HG03108 (cell line): Measurements from ENCODE around the gene NMNAT3.
A peak's percentile ranks its signal among the peaks of the same experiment; 100 is the strongest.

Experiments
- ATAC-seq: cut with Tn5 transposase; IDR thresholded peaks from one replicate; pipeline ENCODE4 v1.9.1; 2021; ENCODE audit warnings: moderate library complexity; ENCODE audit not compliant: unreplicated experiment

The NMNAT3 gene

DNA sequence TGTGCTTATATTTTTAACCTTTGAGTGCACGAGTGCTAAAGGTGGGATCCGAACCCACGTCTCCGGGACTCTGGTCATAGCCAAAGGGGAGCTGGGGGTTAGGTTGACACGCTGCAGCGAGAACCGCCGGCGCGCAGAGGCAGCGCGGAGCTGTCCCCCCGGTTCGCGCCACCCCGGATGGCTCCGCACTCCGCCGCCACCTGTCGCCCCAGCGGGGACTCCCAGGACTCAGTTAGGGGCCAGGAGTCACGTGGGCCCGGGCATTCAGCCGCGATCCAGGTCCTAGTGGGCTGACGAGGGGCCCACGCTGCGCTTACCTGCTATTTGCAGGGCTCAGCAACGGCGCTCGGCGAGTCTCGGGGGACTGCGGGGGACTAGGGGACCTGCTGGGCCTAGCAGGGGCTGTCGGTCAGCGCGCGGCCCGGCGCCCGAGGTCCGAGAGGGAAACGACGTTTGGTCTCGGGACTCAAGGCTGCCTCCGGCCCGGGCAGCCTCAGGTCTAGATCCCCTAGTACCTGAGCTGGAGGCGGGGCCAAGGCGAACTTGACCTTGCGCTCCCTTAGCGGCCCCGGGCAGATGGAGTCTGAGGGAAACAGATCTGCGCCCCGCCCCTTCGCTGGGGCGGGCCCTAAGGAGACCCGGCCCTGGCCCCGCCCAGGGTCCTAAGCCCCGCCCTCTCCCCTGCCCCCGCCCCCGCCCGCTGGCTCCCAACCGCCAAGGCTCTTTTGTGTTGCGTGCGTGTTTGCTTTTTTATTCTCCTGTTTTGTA is at the start of gene NMNAT3:
Gene NMNAT3, minus strand, starts transcription at position 585 of the 768 bp plus-strand sequence. CDS start 50,248 bp downstream, outside the sequence.
- peak; percentile 99 for ATAC-seq

DNA sequence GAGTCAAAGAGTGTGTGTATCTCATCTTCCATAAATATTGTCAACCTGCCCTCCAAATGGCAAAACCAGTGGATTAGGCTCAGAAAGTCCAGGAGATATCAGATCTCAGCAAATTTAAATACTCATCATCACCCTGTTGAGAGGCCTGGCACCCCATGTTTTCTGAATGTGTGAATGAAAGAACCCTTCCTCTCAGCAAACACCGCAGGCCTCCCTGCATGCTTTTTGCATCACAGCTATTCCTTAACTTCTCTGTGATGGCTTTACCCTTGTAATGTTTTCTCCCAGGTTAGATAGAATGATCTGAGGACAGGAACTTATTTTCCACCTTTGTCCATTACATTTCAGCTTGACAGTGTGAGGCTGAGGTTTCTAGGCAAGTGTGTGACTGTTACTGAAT is 43.6 kb upstream of the NMNAT3 start:
- ATAC-seq = no peak

DNA sequence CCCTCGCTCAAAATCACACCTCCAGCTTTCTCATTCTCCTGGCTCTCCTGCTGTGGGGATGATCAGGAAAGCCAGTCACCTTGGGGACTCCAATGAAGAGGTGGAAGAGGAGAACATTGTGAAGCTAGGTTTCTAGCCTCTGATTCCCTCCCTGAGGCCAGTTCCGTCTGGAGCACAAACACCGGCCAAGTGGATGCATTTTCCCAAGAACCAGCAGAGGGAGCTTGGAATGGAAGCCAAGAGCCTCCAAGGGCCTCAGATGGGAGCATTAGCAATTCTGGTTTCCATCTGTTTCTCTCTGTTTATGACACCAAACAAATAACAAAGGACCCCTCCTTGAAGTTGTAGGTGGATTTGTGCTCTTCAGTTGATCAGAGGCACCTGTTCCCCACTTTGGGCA is 40.6 kb upstream of the NMNAT3 start:
- ATAC-seq = no peak

DNA sequence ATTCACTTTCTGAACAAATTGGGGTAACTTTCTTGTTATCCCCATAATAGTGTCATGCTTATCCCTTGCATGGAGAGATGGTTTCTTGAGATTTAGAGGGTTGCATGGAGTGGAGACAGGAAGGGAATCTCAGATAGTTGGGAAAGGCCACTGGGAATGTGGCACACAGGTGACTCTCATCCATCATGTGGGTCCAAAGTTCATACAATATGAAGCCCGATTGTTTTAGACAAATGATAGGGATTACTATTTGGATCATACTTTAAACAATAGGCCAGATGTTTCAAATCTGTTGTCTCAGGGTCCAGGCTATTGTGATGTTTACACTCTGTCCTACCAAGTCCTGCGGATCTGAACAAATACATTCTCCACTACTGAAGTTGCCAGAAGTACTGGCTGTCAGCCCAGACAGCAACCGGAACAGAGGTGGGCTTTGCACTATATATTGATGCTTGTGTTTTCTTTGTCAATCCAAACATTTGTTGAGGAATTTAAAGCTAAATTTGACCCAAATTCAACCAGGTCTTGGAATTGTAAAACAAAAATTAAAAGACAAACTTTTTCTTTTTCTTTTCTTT is 39.2 kb upstream of the NMNAT3 start:
- ATAC-seq = no peak

DNA sequence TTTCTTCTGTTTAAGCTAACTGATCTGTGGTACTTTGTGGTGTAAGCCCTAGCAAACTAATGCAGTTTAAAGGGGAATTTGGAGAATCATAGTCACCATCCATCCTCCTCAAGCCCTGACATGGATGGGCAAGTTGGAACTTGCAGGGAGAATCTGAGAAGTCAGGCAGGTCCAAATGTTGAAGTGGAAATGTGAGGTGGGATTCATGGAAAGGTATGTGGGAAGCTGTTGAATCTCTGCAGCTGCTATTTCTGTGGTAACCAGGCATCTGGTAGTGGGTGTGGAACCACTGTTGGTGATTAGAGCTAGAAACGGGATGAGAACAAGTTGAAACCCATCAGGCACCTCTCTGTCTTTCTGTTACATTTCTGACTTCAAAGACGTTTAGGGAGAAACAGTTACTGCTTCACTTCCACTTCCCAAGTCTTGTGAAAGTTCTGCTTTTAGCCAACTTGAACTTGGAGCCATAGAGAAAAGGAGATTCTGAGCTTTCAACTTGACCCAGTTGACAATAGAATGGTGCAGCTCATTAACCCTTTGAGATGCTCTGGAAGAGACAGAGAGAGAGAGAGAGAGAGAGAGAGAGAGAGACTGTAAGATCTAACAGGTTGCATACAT is 38.1 kb upstream of the NMNAT3 start:
- no peak for ATAC-seq

DNA sequence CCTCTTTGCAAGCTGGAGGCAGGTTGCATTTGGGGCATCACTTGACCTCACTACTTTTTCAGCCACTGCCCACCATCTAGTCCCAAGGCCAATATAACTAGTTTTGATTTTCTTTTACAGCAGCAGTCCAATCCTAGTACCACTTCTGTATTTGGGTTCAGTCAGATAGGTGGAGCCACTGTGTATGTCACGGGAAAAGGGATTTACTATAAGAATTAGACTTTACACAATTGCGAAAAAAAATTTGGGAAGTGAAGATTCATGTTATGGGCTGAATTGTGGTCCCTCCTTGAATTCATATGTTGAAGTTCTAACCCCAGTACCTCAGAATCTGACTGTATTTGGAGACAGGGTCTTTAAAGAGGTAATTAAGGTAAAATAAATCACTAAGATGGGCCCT is 37.4 kb upstream of the NMNAT3 start:
- ATAC-seq = no peak

DNA sequence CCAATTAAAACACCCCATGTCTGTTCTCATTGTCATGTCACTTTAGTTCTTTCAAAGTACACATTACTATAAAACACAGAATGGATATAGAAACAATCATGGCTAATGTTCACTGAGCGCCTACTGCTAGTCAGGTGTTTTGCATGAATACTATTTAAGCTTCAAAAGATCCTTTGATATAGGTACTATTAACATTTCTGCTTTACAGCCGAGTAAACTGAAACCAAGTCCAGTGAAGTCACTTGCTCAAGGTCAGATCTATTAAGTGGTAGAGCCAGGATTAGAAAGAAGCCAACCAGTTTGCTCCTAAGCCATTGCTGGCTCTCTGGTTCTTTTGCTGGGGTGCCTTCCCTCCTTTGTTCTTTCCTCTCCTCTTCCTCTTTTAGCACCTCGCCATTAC is 32.4 kb upstream of the NMNAT3 start:
- ATAC-seq = no peak

DNA sequence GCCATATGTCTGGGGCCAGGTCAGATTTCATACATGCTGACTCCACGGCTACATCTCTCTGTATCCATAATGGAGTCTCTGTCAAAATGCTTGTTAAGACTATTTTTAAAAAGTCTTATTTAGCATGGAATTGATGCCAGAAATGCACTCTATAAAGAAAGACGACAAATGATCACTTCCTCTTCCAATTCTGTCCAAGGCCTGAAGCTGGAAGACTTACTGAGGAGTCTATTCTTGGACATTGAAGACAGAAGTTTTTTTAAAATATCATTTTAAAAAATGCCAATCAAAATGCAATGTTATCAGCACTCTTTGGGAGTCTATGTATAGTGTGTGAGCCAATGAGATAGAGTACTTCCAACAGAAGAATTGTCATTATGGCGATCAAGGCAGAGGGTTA is 27.9 kb upstream of the NMNAT3 start:
- ATAC-seq = no peak

DNA sequence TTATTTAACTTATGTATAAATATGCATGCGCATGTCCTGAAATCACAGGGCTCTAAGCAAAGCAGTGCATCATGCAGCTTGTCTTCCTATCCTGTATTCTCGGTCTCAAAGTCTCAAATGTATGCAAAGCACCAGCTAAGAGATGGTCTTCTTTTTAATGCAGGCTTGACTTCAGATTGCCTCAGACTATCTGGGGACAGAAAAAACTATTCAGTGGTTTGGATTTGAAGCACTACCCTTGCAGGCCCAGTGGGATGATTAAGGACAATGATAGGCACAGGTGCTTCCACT is 18.5 kb upstream of the NMNAT3 start:
- ATAC-seq = no peak

DNA sequence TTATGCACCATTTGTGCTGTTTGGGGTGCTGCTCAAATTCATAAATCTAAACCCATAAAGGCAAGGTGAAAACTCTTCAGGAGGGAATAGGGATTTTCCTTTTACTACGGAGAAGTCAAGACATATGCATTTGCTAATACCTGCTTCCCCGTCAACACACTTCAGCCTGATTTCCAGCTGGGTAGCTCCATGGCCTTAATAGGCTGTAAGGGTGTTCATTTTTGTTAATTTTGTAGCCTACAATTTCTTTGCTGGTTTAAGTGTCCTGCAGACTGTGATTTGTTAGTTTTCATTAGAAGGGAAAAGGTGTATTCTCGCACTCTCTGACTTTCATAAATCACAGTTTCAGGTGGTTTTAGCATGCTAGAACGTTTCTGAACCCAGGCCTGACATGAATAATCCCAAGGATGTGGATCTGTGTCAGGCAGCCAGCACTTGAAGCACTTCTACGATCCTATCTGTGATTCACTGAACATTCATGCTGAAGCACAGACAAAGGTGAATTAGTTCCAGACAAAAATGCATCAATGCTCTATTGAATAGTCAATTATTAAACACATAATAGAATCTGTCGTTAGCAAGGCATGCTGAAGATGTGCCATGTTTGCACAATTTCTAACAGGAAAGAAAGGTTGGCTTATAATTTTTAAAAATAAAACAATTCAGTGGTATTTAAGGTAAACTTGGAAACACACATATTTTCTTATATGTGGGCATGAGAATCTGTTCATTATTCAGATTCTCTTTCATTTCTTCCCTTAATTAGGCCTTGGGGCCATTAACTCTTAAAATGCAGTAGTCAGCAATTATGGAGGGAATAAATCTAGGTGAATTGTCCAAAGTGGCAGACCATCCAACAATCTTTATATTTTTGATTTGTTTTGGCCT is 17.9 kb upstream of the NMNAT3 start:
- ATAC-seq = no peak

DNA sequence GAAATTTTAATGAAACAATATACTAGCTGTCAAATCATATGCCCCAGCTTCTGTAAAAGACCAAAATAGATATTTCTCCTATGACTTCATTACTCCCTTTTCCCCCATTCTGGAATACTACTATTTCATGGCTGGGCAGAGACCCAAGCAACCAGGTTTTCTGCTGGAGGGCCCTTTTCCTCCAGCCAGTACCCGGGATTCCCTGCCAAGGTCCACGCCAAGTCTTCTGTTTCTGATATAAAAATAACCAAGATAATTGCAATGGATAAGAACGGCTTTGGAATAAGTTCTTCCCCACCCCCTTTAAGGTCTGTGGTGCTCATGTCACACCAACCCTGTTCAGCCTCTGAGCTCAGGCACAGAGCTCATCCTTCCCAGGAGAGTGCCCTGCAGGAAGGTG is 17.2 kb upstream of the NMNAT3 start:
- no peak for ATAC-seq

DNA sequence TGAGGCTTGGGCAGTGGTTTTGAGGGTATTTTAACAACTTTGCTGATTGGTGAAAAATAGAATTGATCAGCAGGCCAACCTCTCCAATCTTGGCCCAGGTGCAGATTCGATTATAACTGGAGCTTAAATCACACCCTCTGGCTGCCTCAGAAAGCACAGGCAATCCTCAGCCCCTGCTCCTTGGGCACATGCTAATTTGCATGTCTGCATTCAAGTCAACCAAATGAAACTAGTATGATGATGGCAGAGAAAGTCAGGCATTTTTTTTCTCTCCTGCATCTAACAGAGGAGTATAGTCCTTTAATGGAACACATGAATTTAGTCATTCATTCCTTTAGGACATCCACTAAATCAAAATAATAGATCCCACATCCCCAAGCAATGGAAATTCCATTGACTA is 16.8 kb upstream of the NMNAT3 start:
- ATAC-seq = no peak

DNA sequence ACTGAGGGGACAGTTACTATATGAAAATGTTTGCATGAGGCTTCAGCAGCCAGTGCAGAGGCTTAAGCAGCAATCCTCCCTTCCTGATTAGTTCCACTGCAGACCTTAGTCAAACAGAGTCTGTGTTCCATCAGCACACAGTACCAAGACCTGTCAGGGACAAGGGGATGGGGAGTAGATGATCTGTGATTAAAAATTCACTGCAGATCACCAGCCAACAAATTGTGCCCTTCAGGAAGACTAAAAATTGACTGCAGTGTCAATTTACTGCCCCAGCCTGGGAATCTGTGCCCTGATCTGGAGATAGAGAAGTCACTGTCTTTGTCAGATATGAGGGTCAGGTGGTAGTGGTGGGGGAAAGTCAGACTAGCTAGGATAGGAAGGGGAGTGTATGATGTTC is 13.8 kb upstream of the NMNAT3 start:
- ATAC-seq = no peak

DNA sequence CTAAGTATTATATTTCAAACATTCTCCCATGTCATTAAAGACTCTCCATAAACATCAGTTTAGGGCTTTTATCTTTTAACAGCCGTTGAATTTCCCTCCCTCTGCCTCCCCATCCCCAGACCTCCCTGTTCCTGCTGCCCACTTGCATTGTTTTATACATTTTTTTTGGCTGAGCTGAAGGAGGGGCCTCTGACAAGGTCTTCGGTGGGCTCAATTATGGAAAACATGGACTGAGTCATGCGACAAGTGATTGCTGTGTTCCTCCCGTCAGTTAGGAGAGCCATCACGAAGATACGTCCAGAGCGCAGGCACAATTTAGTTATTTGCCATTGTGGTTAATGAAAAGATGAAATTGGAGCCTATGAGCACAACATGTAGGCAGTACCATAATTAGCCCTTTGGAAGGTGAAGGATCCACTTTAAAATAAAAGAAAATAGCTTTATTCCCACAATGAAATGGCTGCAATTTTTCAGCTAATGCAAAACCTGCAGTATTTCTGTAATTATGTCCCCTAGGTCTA is 12.0 kb upstream of the NMNAT3 start:
- no peak for ATAC-seq

DNA sequence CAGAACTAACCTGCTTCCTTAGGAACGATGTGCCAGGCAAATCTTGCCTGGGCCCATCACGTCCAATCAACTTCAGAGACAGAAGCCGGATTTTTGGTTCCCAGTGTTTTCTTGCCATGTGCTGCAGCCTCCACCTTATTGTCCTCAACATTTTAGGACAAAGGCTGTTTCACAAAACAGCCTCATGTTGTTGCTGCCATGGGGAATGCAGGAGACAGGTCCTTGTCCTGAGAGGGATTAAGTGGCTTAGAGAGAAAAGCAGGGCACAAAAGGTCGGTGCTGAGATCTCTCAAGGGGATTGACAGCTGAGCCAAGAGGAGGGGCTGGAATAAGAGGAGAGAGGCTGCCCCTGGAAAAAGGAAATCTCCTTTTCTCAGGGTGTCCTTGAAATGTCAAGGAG is 11.3 kb upstream of the NMNAT3 start:
- ATAC-seq = no peak

DNA sequence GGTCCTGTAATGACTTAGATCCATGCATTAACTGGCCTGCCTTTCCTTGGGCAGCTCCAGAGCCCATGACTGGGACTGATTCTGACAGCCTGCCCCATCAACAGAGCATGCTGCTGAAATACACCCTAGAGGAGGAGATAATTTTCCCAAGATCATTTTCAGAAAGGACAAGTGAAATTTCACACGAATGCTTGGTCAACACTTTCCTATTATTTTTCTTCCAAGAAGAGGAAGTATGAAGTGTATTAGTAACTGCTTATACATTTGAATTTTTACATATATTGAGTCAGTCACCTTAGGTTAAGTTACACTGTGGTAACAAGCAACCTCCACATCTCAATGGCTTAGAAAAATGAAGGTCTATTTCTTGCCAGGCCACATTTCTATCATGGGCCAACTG is 9.7 kb upstream of the NMNAT3 start:
- ATAC-seq = no peak

DNA sequence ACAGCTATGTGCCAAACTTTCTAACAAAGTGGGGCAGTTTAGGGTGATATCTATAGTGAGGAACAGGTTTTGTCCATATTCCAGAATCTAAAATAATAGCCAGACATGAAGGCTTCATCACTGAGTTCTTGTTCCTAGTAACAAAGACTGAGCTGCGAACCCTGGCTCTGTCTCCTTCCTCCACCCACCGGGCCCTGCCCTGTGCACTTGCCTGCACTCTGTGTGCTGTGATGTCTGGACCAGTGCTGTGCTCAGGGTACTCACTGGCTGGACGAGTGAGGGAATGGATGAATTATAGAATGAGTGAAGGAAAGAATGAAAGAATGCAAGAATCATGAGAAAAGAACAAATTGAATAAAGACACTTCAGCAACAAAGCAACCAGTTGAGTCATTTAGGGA is 8.9 kb upstream of the NMNAT3 start:
- ATAC-seq = no peak

DNA sequence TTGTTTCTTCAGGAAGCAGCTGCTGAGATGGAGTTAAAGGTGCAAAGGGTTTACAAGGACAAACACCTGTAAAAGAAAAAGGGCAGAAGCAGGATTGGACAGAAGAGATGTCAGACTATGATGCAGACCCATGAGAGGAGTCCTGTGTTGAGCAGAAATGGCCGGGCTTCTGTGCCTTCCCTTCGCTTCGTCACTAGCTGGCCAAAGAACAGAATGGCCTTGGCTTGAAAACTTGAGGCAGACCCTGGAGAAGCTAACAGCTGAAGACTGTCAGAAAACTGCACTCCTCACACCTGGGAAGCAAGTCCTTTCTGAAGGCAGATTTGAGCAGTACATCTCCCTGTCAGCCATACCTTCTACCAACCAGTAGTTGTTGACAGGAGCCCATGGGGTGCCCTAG is 8.4 kb upstream of the NMNAT3 start:
- no peak for ATAC-seq

DNA sequence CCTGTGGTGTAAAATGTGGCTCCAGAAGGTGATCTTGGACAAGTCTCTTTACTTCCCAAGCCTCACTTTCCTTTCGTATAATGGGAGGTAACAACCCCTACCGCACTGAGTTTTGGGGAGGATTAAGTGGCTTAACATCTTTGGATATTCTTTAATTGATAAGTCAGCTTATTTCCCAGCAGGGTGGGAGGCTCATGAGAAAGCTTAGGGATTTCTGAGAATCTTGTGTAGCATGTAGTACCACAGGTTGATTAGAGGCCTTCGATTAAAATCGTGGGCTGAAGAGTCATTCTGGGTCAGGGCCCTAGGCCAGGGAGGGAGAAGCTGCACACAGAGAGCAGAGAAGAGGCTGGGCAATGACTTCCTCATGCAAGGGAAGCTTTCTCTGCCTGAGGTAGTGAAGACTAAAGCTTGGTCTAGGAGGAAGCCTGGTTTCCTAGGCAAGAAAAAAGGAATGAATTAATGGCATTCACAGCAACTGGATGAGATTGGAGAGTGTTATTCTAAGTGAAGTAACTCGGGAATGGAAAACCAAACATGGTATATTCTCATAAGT is 1.5 kb upstream of the NMNAT3 start:
- no peak for ATAC-seq

DNA sequence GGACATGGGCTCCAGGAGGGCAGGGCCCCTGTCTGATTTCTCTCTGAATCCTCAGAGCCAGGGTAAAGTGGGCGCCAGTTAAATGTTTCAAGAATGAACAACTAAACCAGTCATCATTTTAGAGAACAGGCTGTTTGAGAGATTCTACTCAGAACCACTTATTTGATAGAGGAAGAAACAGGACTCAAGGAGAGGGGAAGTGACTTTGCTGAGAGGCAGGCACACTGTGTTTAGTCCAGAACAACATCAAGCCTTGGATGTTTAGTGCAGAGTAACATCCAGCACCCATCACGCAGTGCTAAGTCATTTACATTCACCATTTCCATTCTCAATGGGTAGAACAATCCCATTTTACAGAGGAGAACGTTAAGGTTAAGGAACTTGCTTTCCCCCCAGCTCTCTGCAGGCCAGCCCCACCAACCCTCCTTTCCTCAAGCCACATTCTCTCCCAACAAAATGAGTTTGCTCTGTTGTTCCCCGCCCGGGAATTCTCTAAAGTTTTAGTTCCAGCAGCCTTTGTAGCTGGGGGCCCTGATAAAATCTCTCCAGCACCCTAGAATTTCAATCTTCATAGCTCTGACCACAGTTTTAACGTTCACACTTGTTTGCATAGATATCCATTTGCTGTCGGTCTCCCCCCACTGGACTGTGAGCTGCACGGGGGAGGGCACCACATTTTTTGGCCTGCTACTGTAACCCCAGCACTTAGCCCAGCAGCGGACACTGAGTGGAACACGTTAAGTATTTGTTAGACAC is 962 bp downstream of the NMNAT3 start:
- ATAC-seq = no peak
